Middle frontal gyrus (tissue), 1 donor: ENCODE measurements around the gene NKAIN4.

Experiments
- DNase-seq: peaks from one replicate; pipeline ENCODE4 v3.0.0-alpha.2; 2015; ENCODE audit warnings: low spot score; ENCODE audit errors: extremely low spot score

Gene NKAIN4

GRCh38 chr20:63220696-63221399 is 33.4 kb downstream of the NKAIN4 start:
- DNase-seq: no peak

GRCh38 chr20:63219866-63220521 is 34.3 kb downstream of the NKAIN4 start:
- DNase-seq: no peak

- DNase-seq: no peak
Measured at GRCh38 chr20:63219447-63219821, 34.8 kb downstream of the NKAIN4 start.

GRCh38 chr20:63218701-63219446 is 35.4 kb downstream of the NKAIN4 start:
- DNase-seq: no peak

DNA sequence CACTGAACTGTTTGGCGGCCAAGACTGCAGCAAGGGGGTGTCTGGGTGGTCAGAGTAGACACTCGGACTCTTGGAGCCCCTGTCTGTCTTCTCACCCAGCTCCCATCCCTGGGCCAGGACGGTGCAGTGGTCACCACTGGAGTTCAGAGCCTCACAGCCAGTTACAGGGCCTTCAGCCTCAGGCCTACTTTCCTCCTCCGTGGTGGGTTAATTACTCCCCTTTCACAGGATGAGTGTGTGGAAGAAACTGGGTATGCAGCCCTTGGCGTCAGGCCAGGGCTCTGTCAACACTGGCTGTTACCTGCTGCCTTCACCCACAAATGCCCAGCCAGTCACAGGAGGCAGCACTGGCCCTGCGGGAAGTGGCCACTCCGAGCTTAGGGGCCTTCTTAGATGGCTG is 36.6 kb downstream of the NKAIN4 start:
- no peak for DNase-seq

DNA sequence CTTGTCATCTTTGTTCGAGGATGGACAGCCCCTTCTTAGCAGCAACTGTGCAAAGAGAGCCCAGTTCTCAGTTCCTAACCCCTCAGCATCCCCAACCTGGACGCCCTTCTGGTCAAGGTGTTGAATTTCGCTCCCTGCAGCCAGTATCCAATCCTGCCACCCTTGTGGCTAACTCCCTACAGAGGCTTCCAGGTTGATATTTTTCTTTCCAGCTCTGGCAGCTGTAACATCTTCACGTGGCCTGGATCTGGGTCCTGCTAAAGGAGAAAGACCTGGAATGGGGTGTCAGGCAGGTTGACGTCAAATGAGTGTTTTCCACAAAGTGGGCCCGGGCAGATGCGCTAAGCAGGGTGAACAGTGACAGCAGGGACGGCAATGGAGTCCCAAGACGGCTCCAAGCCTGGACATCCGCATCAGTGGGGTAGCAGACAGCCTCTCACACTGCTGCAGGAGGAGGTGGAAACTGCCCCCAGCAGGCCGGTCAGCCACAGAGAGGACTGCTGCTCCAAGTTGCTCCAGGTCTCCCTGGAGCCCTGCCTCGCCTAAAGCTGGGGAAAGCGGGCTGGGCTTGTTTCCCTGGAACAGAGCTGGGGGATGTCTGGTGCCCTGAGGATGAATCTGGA is 37.3 kb downstream of the NKAIN4 start:
- no peak for DNase-seq

DNA sequence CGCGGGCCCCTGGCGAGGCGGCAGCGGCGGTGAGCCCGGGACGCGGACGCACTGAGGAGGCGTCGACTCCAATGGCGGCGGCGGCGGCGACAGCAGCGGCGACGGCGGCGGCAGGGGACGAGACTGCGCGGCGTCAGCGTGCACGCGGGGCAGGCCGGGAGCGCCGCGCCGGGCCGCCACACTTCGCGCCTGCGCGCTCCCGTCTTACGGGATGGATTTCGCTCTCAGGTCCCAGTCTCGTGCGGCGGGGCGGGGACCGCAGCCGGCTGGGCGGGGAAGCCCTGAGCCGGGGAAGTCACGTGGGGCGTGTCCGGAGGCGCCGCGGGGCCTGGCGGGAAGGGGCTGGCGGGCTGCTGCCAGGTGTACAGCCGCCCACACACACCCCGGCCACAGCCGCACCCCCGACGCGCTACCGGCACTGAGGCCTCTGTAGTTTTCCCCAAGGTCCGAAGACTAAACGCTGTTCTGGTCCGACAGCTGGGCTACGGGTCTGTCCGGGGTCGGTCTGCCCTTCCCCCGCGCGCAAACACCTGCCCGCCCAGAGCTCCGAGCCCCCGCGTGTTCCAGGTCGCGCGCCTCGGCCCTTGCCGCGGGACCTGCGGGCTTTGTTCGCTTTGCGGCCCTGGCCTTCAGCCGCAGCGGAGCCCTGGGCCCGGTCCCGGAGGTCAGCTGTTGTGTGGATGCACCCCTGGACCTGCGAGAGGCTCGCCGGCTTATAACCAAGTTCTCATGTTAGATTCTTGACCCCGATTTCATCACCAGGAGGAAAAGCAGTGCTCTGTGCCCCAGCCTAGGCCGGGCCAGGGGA is 38.0 kb downstream of the NKAIN4 start, which contains the start of gene YTHDF1:
Gene YTHDF1, minus strand, starts transcription at position 91 of the 808 bp plus-strand sequence. CDS start 239 bp downstream, outside the sequence.
- DNase-seq: peak; percentile 91

GRCh38 chr20:63215101-63216040 is 38.9 kb downstream of the NKAIN4 start:
- DNase-seq: no peak

GRCh38 chr20:63214514-63214913 is 39.7 kb downstream of the NKAIN4 start:
- no peak for DNase-seq

- DNase-seq: no peak
Measured at GRCh38 chr20:63212792-63213191, 41.5 kb downstream of the NKAIN4 start.

DNA sequence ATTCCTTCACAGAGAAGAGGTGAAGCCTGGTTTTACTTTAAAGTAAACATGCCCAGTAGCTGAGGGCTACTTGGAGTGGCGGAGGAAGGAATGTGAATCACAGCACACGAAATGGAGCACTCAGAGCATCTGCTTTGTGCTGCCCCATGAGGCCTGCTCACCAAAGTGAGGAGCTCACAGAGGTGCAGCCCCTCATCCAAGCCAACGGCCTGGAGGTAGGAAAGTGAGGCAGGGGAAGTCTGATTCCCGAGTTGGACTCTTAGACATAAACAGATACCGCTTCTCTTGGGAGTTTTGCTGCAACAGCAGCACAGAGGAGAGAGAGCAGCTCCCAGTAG is 41.9 kb downstream of the NKAIN4 start:
- DNase-seq: no peak

DNA sequence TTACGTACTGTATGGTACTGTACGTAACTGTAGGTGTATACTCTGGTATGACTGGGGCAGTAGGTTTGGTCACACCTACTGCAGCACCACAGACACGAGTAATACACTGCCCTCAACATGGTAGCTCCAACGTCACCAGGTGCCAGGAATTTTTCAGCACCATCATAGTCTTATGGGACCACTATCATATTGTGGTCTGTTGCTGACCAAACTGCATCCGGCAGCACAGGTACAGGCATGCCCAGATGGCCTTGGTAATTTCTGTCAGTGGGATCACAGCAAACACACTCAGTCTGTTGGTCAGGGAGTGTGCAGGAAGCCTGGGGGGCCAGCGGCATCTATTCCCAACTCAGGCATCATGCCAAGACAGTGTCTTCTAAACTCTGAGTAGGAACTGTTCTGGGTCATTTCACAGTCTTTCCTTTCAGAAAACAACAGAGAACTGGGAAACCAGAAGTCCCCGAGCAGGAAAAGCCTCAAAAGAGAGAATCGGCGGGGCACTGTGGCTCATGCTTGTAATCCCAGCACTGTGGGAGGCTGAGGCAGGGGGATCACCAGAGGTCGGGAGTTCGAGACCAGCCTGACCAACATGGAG is 44.2 kb downstream of the NKAIN4 start:
- no peak for DNase-seq

DNA sequence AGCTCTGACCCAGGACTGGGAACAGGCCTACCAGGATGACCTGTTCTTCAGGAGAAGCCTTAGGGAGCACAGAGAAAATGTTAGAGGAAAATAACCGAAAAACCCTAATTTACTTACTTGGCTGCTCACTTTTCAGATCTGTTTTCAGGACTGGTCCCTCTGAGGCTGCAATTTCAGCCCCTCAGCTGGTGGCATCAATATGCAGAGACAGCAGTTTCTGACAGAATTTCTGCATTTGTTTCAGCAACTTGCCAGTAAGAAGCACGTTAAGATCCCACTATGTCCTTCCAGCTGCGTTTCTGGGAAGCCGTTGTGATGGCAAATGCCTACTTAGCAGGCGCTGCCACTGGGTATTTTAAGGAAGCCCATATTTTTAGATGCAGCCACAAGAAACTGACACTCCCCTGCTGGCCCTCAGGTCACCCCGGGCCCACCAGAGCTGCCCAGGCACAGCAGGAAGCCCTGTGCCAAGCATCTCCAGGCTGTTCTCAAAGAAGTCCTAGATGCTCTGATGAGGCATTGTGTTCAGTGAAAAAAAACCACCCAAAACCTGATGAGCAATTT is 45.8 kb downstream of the NKAIN4 start:
- no peak for DNase-seq

DNA sequence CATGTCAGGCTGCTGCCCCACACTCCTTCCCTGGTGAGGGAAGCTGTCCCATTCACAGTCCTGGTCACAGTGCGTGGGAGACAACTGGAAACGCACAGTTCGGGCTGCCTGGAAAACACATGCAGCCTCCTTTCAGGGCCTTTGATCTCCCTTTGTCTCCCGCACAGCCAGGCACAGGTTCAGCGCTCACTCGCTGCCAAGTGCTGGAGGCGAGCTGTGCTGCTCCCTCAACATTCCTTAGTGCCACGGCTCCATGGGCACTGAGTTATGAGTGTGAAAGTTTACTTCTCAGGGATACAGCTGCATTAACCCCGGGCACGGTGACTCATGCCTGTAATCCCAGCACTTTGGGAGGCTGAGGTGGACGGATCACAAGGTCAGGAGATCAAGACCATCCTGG is 47.4 kb downstream of the NKAIN4 start:
- no peak for DNase-seq

GRCh38 chr20:63205896-63206295 is 48.4 kb downstream of the NKAIN4 start:
- no peak for DNase-seq

DNA sequence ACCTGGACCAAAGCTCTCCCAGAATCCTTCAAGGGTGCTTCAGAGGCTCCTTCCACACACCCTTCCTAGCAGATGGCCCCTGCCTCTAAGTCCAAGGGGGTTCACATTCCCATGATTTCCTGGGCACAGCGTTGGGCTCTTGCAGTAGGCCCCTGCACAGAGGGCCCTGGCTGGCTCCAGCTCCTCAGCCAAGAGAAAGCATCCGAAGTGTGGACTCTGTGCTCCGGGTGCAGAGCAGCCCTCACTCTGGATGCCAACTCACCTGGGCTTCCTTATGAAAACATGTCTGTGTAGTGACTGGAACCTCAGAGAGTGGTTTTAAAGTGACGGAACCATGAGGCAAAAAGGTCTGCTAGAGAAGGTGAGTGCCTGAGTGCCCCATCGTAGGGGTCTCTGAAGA is 49.9 kb downstream of the NKAIN4 start:
- no peak for DNase-seq

DNA sequence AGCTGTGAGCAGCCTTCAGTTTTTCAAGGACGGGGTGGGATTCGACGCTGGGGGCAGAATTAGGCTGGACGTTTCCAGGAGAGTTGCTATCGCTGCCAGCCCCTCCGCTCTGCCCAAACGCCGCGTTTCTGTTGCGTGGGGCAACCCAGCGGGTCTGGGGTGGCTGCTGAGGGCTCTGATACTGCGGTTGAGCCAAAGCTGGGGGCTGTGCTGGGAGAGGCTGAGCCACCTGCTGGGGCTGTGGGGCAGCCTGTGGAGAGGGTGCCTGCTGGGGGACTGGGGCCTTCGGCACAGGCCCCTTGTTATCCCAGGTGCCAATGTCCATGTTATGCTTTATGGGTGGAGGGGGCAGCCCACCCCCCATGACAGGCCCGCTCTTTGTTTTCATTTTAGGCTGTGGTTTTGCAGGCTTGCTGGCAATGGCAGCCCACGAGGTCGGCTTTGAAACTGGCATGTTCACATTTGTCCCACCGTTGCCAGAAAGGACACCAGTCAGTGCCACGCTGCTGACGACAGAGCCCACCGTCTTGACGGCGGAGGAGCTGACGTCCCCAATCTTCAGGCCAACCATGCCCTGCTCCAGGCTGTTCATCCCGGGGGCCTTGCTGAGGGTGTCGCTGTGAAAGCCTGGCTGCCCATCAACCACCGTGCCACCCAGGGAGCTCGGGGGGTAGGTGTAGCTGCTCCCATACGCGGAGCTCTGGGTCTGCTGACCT is 51.3 kb downstream of the NKAIN4 start:
- no peak for DNase-seq

GRCh38 chr20:63202021-63202420 is 52.2 kb downstream of the NKAIN4 start:
- no peak for DNase-seq

GRCh38 chr20:63198606-63199005 is 55.7 kb downstream of the NKAIN4 start:
- DNase-seq: no peak
